Measurements from ENCODE around the gene VAMP2. TPM values are rescaled to one million over a fixed set of nuclear protein-coding genes. Genes with fewer than 3 reads are reported as not detected.

VAMP2 gene
- total RNA-seq, 6 experiments from 2014 or later: 4.4 to 18.6 (median 13.2) TPM

DNA sequence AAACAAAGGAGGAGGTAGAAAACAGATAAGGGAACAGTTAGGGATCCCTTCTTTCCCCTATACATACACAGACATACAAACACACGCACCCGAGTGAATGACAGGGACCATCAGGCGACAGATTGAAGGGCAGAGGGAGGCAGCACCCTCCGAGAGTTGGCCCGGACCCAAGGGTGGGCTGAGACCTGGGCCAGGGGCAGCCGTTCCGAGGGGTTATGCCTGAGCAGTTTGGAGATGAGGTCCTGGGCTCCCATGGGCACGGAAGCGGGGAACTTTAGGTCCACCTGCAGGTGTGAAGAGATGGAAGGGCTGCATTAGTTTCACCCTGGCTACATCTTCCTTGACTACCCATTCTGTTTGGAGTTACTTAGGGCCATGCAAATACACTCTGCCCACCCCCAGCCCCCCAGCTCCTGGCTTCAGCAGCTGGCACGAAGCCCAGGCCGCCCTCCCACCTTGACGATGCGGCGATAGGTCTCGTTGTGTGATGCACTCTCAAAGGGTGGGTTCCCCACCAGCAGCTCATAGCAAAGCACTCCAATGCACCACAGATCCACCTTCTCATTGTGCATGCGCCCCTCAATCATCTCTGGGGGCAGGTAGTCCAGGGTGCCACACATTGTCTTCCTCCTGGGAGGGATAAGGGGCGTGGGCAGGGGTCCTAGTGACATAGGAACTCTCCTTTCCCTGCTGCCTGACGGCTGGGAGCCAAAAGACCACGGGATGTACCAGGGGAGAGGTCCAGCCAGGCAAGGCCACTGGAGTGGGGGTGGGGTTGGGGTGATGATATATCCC, 42.2 kb upstream of the VAMP2 start:
- DNase-seq (no peak), ATAC-seq (no peak)
- no peaks in the 10 kb centered on the region for H3K27me3 ChIP-seq
- WGBS (ENCODE audit: insufficient coverage, low coverage, low lambda C conversion rate, missing lambda C conversion rate): 87% methylated on average over 7 of the region's 19 CpGs
- peaks cover 0 to 1% (median 0%) of the 10 kb centered on the region in 4 donors for H3K4me1 ChIP-seq
- intact Hi-C loops (cut with DNase I): no loop called here
- no peak overlapping the region for H3K27ac ChIP-seq
- H3K4me3 ChIP-seq: no peak overlapping the region
- H3K36me3 ChIP-seq: no peaks in the 10 kb centered on the region
- TF ChIP-seq, protein P1, sequence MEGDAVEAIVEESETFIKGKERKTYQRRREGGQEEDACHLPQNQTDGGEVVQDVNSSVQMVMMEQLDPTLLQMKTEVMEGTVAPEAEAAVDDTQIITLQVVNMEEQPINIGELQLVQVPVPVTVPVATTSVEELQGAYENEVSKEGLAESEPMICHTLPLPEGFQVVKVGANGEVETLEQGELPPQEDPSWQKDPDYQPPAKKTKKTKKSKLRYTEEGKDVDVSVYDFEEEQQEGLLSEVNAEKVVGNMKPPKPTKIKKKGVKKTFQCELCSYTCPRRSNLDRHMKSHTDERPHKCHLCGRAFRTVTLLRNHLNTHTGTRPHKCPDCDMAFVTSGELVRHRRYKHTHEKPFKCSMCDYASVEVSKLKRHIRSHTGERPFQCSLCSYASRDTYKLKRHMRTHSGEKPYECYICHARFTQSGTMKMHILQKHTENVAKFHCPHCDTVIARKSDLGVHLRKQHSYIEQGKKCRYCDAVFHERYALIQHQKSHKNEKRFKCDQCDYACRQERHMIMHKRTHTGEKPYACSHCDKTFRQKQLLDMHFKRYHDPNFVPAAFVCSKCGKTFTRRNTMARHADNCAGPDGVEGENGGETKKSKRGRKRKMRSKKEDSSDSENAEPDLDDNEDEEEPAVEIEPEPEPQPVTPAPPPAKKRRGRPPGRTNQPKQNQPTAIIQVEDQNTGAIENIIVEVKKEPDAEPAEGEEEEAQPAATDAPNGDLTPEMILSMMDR (IDR thresholded peaks at IDR 0.05): no peak
- no peak for TF ChIP-seq POLR2A (IDR thresholded peaks at IDR 0.05)
- H3K9me3 ChIP-seq: no peaks in the 10 kb centered on the region

- no peaks in the 10 kb centered on the region for H3K36me3 ChIP-seq
- H3K9me3 ChIP-seq: no peaks in the 10 kb centered on the region
- H3K4me1 ChIP-seq: peaks cover 0 to 20% (median 3%) of the 10 kb centered on the region in 4 donors
- 9% methylated on average over 11 of the region's 12 CpGs for WGBS (ENCODE audit: insufficient coverage, low coverage, low lambda C conversion rate, missing lambda C conversion rate)
- H3K27me3 ChIP-seq: no peaks in the 10 kb centered on the region
- H3K4me3 ChIP-seq: peak overlapping the region; percentile 2 to 30 (median 13)
- peak; percentile 57 for TF ChIP-seq POLR2A (IDR thresholded peaks at IDR 0.05)
- TF ChIP-seq, protein P1 (IDR thresholded peaks at IDR 0.05): no peak
- intact Hi-C loops (cut with DNase I): no loop called here
- peak; percentile 52 to 83 (median 68) for DNase-seq
- peak; percentile 27 to 57 (median 50) for ATAC-seq
- H3K27ac ChIP-seq: peak overlapping the region; percentile 35 to 51 (median 42)
Observed at GRCh38 chr17:8192070-8192815, 29.5 kb upstream of the VAMP2 start.

- no peaks in the 10 kb centered on the region for H3K9me3 ChIP-seq
- no peaks in the 10 kb centered on the region for H3K36me3 ChIP-seq
- 42% methylated on average over 6 of the region's 6 CpGs for WGBS (ENCODE audit: insufficient coverage, low coverage, low lambda C conversion rate, missing lambda C conversion rate)
- H3K4me3 ChIP-seq: peak overlapping the region in 1 of 3 donors; percentile 86
- H3K27me3 ChIP-seq: no peaks in the 10 kb centered on the region
- intact Hi-C loops (cut with DNase I): no loop called here
- peaks cover 0 to 20% (median 3%) of the 10 kb centered on the region in 4 donors for H3K4me1 ChIP-seq
- no peak for ATAC-seq
- no peak for DNase-seq
- TF ChIP-seq POLR2A (IDR thresholded peaks at IDR 0.05): no peak
- TF ChIP-seq, protein P1 (IDR thresholded peaks at IDR 0.05): no peak
- H3K27ac ChIP-seq: no peak overlapping the region
Observed at GRCh38 chr17:8190506-8190905, 27.8 kb upstream of the VAMP2 start.

GRCh38 chr17:8189711-8190477, 27.1 kb upstream of the VAMP2 start, which contains the start of gene BORCS6:
BORCS6 (minus strand) TSS chr17:8190180; CDS start chr17:8190140, 40 bp downstream.
- ATAC-seq: peak; percentile 57 to 81 (median 68)
- peak within 1 kb of the TSS; percentile 57 to 86 (median 79) for H3K4me3 ChIP-seq
- no peaks in the 10 kb centered on the region for H3K9me3 ChIP-seq
- no peaks in the 10 kb centered on the region for H3K27me3 ChIP-seq
- intact Hi-C loops (cut with DNase I): no loop called here
- no peaks in the 10 kb centered on the region for H3K36me3 ChIP-seq
- H3K27ac ChIP-seq: peak within 1 kb of the TSS; percentile 54 to 92 (median 89)
- WGBS (ENCODE audit: insufficient coverage, low coverage, low lambda C conversion rate, missing lambda C conversion rate): 1% methylated on average over 12 of the region's 70 CpGs
- TF ChIP-seq, protein P1 (IDR thresholded peaks at IDR 0.05): peak in 2 of 4 donors; percentile 11 to 20
- TF ChIP-seq POLR2A (IDR thresholded peaks at IDR 0.05): peak; percentile 69
- DNase-seq: peak; percentile 98 to 99 (median 99)
- H3K4me1 ChIP-seq: peaks cover 0 to 20% (median 3%) of the 10 kb centered on the region in 4 donors
